HG03432 (cell line): Measurements from ENCODE around the gene WDR46.
A peak's percentile ranks its signal among the peaks of the same experiment; 100 is the strongest.

ENCODE experiments used
- ATAC-seq: cut with Tn5 transposase; IDR thresholded peaks from one replicate; pipeline ENCODE4 v1.9.1; 2021; ENCODE audit warnings: mild to moderate bottlenecking, moderate library complexity; ENCODE audit not compliant: unreplicated experiment

Gene WDR46

DNA sequence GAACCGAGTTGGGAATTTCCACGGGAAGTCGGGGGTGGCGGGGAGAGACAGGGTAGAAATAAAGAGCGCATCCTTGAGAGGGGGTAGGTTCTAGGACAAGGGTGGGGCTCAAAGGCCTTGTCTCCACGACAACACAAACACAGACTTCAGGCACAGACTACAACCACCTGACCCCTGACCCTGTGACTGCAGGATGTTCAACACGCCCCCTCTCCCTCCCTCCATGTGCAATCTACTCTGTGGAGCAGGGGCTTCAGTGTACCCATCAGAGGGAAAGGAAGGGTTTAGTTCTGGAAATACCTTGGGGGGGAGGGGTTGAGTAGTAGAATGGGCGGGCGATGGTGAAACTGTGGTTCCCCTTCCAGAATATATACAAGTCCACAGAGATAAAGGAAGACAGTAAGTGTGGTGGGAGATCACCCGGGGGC is 25.5 kb upstream of the WDR46 start:
- no peak for ATAC-seq

DNA sequence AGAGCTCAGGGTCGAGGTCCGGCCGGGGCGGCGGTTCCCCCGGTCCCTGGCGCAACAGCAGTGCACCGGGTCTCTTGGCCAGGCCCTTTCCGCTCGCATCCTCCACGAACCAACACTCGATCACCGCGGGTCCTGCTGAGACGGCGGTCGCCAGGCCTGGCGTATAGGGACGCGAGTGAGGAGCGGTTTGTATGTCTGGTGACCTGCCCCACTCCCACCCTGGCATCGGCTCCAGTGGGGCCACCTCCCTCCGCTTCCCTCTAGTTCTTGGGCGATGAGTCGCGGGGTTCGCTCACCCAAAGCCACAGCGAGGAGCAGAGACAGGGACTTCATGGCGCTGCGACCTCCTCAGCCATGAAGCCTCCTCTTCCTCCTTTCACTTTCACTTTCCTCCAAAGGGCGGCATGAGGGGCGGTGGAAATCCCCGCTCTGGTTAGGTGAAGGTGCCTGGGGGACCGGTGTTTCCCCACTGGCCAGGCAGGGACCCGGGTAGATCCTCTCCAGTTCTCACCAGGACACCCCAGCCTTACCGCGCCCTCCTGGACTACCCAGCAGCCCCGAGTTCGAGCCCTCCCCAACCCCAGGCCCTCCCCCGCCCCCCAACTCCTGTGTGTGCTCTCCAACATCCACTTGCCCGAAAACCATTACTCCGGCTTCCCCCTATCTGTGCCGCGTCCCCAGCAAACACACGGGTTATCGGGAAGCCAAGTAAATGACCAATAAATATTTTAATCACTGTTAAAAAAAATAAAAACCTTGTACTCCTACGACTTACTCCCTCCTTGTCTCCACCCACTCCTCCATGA is 24.9 kb upstream of the WDR46 start, which contains the start of gene TAPBP:
TSS of gene TAPBP (minus strand) at position 370 of the 806 bp plus-strand sequence. CDS start at position 333, 37 bp downstream.
- peak; percentile 34 for ATAC-seq

DNA sequence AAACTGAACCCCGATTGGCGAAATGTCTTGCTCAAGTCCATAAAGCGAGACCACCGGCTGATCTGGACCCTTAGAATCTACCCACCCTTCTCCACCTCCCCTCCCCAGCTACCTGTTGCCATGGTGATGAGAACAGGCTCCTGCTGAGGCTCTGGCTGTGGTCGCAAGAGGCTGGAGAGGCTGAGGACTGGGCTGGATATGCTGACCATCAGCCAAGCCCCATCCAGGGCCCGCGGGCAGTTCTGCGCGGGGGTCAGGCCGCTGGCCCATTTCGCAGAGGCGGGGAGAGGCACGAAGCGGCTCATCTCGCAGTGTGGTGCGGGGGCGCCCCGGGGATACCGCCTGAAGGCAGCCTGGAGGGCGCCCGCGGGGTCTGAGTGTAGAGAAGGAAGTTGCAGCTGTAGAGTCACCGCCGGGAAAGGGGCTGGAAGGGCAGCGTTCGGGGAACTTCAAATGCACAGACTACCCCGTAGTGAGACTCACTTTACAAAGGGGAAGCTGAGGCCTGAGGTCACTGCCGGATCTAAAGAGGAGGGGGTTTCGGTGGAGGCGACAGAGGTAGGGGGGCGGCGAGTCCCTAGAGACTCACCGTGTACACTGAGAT is 24.2 kb upstream of the WDR46 start:
- ATAC-seq, result peak; percentile 5

DNA sequence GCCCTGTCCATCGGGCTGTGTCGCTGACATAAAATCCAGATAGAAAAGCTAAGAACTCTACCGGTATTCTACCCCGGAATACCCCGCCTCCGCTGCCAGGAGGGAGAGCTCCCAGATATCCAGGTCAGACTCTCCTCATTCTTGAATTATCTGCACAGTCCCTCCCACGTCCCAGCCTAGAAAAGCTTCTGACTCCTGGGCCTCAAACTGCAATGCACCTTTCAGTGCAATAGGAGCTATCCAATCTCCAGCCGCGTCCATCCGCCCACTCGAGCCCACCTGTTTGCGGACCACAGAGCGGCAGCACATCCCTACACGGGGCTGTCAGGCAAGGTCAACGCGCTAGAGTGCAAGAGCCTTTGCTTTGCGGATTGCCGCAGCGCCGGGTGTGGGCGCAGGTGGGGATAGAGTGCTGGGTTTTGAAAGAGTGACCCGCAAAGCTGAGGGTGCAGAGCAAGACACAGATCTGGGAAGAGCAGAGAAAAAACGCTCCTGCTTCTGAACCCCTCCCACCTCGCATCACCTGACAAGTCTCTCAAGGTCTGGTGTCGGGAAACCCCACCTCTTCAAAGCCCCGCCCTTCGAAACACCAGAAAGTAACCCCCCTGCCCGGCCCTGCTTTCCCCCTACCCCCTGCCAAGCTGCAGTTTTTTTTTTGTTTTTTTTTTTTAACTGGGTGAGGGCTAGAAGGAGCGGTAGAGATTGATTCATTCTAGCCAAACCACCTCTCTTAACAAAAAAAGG is 23.5 kb upstream of the WDR46 start:
- ATAC-seq, result peak; percentile 21

DNA sequence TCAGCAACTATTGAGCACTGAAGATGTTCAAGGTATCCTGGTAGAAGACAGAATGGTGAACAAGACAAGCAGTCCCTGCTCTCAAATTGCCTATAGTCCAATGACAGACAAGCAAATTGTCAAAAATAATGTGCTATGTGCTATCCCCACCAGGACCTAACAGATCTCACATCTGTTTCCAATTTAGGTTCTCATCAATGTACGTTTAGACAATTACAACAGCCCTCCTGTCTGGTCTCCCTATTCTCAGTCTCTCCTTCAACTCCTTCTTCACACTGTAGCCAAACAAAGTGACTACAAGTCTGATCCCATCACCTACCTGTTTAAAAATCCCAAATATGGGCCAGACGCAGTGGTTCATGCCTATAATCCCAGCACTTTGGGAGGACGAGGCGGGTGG is 17.3 kb upstream of the WDR46 start:
- no peak for ATAC-seq

DNA sequence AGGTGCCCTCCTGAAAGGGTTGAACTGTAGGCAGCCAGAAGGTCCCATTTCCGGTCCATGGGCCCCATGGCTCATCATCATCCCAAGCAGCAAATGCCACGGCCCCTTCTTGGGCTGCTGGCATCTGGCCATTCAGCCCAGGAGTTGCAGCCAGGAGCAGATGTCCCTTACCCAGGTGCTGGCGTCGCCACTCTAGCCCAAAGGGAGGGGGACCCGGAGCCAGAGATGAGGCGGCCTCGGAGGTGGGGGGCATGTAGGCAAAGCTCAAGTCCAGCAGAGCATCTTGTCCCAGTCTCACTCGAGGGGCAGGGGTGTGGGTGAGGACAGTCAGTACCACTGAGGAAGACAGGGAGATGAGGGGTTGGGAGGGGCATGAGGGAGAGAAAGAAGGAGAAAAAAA is 16.0 kb upstream of the WDR46 start:
- no peak for ATAC-seq

DNA sequence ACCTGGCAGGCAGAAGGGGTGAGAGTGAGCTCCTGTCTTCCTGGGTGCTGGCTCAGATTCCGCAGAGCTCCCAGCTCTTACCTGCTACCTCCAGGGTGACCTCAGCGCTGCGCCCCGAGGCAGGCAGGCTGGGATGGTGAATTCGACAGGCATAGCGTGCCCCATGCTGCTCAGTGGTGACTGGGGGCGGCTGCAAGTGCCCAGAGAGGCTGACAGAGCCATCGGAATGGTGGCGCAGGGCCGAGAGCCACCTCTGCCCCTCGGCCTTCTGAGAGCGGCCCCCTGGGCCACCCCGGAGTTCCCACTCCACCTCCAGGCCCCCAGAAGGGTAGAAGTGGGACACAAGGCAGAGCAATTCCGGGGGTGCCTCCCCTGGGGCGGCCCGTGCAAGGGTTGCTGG is 15.2 kb upstream of the WDR46 start:
- no peak for ATAC-seq

DNA sequence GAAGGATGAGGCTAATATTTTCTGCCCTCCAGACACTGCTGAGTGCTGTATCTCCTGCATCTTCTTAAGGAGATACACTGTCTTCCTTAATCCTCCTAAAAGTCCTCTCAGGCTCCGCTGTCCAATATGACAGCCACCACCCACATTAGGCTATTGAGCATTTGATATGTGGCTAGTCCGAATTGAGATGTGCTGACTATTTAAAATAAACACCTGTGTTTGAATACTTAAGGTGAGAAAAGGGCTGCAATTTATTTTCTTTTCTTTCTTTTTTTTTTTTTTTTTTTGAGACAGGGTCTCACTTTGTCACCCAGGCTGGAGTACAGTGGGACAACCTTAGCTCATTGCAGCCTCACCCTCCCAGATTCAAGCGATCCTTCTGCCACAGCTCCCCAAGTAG is 12.8 kb upstream of the WDR46 start:
- no peak for ATAC-seq

DNA sequence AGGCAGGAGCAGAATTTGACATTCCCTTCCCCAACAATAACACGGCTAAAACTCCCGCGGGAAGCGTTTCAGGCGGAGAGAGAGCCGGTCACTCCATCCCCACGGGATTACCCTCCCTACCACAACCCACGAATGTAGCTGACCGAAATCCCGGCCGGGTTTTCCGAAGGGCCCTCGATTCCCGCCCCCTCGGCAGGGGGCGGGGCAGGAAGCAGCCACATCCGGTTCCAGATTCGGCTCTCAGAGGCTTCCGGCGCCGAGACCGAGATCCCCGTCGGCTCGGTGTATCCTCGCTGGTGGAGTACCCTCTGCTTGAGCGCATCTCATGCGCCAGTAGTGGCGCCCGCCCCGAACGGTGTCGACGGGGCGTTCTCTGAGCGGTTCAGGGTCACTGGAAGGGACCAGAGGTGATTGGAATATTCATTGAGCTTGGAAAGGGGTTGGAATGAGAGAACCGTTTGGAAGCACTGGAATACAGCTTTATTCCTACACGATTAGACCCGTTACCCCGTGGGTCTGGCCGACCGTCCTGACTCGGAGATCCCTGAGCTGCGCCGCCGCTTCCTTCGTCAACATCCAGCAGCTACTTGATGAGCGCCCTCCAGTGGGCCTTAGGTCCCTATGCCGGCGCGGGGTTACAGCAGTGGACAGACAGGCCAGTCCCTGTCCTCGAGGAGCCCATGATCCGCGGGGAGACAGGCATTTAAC is 10.4 kb upstream of the WDR46 start:
- peak; percentile 71 for ATAC-seq

DNA sequence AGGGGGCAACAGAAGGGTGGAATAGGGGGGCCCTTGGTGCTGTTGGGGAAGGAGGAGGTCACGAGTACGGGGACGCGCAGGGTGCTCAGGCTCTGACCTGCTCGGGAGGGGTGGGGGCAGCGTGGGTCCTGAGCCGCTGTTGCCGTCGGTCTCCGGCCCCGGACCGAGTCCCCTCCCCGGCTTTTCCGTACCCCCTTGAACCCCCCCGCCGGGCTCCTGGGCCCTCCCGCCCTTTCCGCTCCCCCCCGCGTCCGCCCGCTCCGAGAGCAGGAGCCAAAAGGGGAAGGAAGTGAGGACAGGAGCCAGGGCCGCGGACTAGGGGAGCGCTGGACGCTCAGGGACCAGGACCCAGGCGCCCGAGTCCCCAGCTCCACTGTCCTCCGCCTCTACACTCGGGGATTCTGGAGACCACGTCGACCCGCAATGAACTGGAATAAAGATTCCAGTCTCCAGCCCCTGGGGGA is 9.8 kb upstream of the WDR46 start, which contains the start of gene RGL2:
TSS of gene RGL2 (minus strand) at position 170 of the 464 bp plus-strand sequence. CDS start 332 bp downstream, outside the sequence.
- ATAC-seq, result peak; percentile 28

DNA sequence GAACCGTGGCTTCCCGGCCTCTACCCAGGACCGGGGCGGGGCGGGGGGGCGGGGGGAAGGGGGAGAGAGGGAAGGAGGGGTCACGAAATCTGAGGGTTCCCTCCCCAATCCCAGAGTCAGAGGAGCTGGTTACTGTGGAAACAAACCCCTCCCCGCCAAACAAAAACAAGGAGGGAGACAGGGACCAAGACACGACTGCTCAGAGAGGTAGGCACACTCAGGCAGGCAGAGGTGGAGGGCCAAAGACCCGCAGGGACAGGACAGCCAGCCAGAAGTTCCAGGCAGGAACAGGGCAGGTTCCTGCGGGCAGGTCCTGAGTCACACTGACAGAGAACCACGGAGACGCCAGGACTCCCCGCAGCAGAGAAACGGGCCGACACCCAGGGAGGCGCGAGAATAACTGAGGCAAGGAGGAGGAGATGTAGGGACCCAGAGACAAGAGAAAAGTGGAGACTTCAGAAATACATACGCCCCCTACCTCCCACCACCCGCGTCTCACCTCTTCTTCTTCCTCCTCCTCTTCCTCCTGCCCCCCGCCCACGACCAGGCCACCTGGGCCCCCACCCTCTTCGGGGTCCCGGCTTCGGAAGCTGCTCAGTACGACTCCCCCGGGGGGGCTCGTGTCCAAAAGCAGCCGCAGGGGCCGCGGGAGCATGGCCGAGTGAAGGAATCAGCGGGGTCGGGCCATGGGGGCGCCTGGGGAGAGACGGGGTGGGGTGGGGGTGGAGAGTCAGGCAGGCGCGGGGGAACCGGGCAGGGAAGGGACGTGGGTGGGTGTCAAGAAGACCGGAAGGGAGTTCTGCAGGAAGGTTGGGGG is 9.1 kb upstream of the WDR46 start:
- no peak for ATAC-seq

DNA sequence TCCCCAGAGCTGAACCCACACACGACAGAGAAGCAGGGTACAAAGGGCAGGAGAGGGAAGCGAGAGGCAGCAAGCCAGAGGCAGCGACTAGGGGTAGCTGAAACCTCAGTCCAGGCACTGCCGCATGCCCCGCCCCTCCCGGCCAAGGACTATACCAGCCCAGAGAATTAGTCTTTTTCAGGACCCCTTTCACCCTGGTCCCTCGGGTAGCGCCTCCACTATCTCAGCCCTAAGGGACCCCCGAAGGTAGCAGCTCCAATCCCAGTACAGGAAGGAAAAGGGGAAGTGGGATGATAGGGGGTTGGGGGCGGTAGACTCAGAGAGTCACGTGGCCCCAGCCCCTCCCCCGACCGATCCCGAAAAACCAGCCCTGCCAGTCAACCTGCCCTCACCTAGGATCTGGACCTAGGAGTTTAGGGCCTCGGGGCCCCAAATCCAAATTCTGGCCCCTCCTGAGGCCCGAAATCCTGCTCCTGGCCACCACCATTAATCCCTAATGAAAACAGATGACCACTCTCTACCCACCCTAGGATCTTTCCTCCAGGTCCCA is 8.4 kb upstream of the WDR46 start:
- ATAC-seq, result no peak

DNA sequence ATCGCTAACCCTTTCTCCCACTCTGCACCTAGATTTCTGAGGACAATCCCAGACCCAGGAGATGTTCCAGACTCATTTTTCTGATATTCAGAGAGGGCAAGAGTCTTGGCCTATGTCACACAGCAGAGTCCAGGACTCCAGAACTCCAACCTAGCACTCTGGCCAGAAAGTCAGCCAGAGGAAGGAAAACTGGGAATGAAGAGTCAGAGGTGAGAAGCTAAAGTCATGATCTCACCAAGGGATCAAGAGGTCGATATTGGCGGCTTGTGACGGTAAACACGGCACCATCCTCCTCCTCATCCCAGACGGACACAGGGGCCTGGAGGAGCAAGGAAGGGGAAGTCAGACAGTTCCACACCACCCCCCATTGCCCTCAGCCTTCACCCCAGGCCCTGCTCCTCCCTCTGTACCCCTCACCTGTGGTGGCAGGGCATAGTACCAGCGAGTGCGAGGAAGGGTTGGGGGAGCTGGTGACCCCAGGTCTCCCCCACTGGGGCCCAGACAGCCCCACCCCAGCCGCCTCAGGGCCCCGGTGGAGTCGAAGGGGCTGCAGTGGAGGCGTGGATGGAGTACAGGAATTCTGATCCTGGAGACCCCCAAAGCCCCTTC is 7.9 kb upstream of the WDR46 start:
- no peak for ATAC-seq

DNA sequence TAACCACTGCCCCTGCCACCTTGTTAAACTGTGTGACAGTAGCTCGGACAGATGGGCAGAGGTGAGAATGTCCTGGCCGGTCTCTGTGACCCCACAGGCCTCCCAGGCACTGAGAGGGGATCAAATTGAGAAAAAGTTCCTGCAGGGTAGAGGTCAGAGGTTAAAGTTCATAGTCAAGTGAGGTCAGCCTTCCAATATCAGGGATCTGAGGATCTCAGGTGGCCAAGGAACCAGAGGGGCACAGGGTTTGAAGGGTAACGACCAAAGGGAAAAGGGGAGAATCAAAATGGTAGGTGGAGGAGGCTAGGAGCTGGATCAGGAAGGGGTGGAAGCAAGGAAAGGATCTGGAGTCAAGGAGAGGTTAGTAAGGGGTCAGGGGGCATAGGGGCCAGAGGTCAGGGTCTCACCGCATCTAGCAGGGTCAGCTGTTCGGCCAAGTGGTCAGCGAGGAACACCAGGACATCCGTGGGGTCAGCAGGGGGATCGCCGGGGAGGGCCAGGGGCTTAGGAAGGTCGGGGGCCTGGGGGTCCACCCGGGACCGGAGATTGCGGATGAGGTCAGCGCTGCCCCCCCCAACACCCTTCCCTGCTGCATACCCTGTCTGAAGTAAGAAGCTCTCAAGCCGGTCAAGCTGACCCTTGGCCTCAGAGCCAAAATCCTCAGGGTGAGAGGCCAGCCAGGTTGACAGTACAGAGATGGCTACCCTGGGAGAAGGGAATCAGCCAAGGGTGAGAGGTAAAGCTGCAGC is 6.8 kb upstream of the WDR46 start:
- no peak for ATAC-seq

DNA sequence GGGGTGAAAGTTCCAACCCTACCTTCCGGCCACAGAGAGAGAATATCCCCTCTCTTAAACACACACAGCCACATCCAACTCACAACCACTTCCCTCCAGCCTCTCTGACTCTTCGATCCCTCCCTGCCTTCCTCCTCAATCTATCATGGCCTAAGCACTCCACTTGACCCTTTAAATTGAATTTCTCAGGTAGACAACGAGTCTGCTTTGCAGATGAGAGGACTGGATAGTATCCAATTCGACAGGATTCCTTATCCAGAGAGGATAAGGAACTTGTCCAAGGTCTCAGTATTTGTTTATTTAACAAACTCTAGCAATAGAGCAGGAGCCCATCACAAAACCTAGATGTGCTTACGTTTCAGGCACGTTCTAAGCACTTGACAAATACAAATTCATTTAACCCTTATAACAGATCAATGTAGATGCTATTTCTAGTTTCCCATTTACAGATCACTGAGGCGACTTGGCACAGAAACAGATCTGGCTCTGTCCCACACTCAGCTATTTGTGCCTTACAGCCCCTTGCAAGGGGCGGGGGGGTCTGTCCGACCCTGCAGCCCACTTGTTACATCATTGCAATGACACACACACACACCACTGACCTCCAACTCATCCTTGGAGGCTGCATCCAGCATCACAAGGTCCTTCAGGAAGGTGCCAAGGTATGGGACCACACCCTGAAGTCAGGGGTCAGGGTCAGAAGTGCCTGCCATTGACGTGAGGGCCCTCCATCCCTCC is 5.2 kb upstream of the WDR46 start:
- ATAC-seq, result no peak

DNA sequence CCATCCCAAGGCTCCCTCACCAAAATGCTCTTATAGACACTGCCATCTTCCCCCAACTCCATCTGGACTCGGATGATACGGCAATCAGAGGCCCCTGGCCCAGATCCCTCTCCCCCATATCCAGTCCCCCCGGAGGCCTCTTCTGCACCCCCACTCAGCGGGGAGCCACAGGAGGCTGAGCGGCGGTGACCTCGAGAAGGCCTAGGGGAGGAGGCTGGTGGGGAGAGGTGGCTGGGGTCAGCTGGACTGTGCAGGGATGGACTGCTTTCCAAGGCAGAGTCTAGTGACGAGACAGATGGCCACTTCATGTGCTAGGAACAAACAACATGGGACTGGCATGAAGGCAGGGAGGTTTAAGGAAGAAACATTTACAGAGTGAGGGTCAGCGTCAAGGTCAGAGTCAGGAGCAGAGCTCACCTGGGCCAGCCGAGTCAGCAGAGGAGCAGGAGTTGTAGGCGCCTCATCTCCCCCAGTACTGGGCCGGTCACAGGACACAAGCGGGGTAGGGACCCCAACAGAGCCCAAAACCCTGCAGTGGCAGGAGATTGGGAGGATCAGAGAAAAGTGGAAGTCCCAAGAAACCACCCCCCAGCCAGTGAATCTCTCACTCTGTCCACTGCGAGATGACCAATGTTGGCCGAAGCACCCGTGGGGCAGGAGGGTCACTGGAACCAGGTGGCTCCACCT is 4.1 kb upstream of the WDR46 start:
- no peak for ATAC-seq

DNA sequence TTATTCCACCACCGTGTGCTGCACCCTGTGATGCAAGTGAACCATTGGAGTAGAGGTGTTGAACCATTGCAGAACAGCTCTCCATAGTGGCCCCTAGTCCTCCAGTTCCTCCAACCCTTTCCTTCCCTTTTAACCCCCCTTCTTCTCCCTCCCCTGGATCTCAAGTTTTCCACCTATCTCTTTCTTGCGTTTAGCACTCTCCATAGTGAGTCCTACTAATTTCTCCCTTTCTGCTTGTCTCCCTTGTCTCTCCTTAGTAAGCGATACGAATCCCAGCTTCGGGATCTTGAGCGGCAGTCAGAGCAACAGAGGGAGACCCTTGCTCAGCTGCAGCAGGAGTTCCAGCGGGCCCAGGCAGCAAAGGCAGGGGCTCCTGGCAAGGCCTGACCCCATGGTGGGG is 1.4 kb upstream of the WDR46 start:
- ATAC-seq, result no peak
